CD14-positive monocyte (primary cell): ENCODE results near the gene SOCS1. TPM values are rescaled to one million over a fixed set of nuclear protein-coding genes. Genes with fewer than 3 reads are reported as not detected.
A peak's percentile ranks its signal among the peaks of the same experiment; 100 is the strongest.

Experiments
- DNase-seq, 3 donors: peaks; one replicate each; pipeline ENCODE4 v3.0.0-alpha.2; 2011 to 2022
- H2AFZ ChIP-seq: 2 replicates; pipeline ENCODE4 v1.6.0; 2012; ENCODE audit warnings: mild to moderate bottlenecking, low read depth, low read length, inconsistent platforms; ENCODE audit not compliant: insufficient read depth, poor library complexity, severe bottlenecking
- H3K27ac ChIP-seq, 2 donors: 1 replicate in 1 of 2; 2 replicates in 1 of 2; pipeline ENCODE4 v1.5.1; 2012 to 2013; ENCODE audit warnings: low read length in 2 of 2, control low read depth in 1 of 2, inconsistent platforms in 1 of 2, low read depth in 1 of 2, mild to moderate bottlenecking in 1 of 2
- H3K27me3 ChIP-seq, 2 donors: one replicate each; pipeline versions ENCODE4 v1.6.0 to v1.6.1; 2011 to 2013; ENCODE audit warnings: low read length in 2 of 2; ENCODE audit not compliant: control insufficient read depth in 2 of 2, insufficient read depth in 2 of 2
- H3K36me3 ChIP-seq, 2 donors: replicated peaks in 1 of 2; 1 replicate in 1 of 2; 2 replicates in 1 of 2; pipeline versions ENCODE4 v1.5.1 to v1.6.1; 2012 to 2013; ENCODE audit warnings: low read length in 2 of 2, control low read depth in 1 of 2, inconsistent platforms in 1 of 2, mild to moderate bottlenecking in 1 of 2; ENCODE audit not compliant: insufficient read depth in 2 of 2, control insufficient read depth in 1 of 2
- H3K4me1 ChIP-seq, 2 donors: 1 replicate in 1 of 2; 2 replicates in 1 of 2; pipeline versions ENCODE4 v1.5.1 to v1.6.1; 2012 to 2013; ENCODE audit warnings: low read length in 2 of 2, control low read depth in 1 of 2, inconsistent platforms in 1 of 2, mild to moderate bottlenecking in 1 of 2, moderate library complexity in 1 of 2; ENCODE audit not compliant: insufficient read depth in 2 of 2, control insufficient read depth in 1 of 2
- H3K4me2 ChIP-seq: replicated peaks from 2 replicates; pipeline ENCODE3; 2012; ENCODE audit warnings: low read length, moderate library complexity, mild to moderate bottlenecking; ENCODE audit not compliant: poor library complexity, severe bottlenecking; ENCODE audit errors: extremely low read depth
- H3K4me3 ChIP-seq, 3 experiments: fragments of 200-600 bp in 1 of 3; sonication (generic) in 1 of 3; replicated peaks in 1 of 3; 1 replicate in 2 of 3; 2 replicates in 1 of 3; pipeline ENCODE4 v1.5.1; 2011 to 2013; ENCODE audit warnings: low read length in 3 of 3, mild to moderate bottlenecking in 3 of 3, control low read depth in 2 of 3, low read depth in 2 of 3, inconsistent platforms in 1 of 3, moderate library complexity in 1 of 3
- H3K79me2 ChIP-seq: 2 replicates; pipeline ENCODE4 v1.6.0; 2012; ENCODE audit warnings: mild to moderate bottlenecking, control low read depth, inconsistent platforms, low read length, moderate library complexity; ENCODE audit not compliant: insufficient read depth
- H3K9ac ChIP-seq: 2 replicates; pipeline ENCODE4 v1.6.0; 2017; ENCODE audit warnings: low read length, mild to moderate bottlenecking; ENCODE audit not compliant: insufficient read depth, poor library complexity, severe bottlenecking
- H3K9me3 ChIP-seq, 2 donors: replicated peaks in 1 of 2; 1 replicate in 1 of 2; 2 replicates in 1 of 2; pipeline versions ENCODE4 v1.5.1 to v1.6.1; 2012 to 2013; ENCODE audit warnings: low read length in 2 of 2, control low read depth in 1 of 2; ENCODE audit not compliant: control insufficient read depth in 1 of 2, insufficient read depth in 1 of 2
- H4K20me1 ChIP-seq: 2 replicates; pipeline ENCODE4 v1.6.0; 2012; ENCODE audit warnings: mild to moderate bottlenecking, low read length, control low read depth, moderate library complexity; ENCODE audit not compliant: insufficient read depth
- H3K27ac Mint-ChIP-seq, 7 donors: one replicate each; pipeline ENCODE4 v1.8.0; 2020; ENCODE audit warnings: mild to moderate bottlenecking in 7 of 7, mixed read lengths in 7 of 7, moderate library complexity in 6 of 7, inconsistent platforms in 2 of 7
- H3K27me3 Mint-ChIP-seq, 3 donors: one replicate each; pipeline ENCODE4 v1.8.0; 2021 to 2022; ENCODE audit warnings: low read depth in 3 of 3, mild to moderate bottlenecking in 3 of 3, mixed read lengths in 3 of 3, moderate library complexity in 3 of 3, inconsistent platforms in 1 of 3
- H3K36me3 Mint-ChIP-seq, 2 donors: one replicate each; pipeline ENCODE4 v1.8.0; 2020; ENCODE audit warnings: mixed read lengths in 2 of 2, inconsistent platforms in 1 of 2, mild to moderate bottlenecking in 1 of 2
- H3K4me1 Mint-ChIP-seq: one replicate; pipeline ENCODE4 v1.8.0; 2020; ENCODE audit warnings: mild to moderate bottlenecking, mixed read lengths
- H3K4me3 Mint-ChIP-seq, 2 donors: one replicate each; pipeline ENCODE4 v1.8.0; 2020; ENCODE audit warnings: mild to moderate bottlenecking in 2 of 2, mixed read lengths in 2 of 2, moderate library complexity in 1 of 2
- H3K9me3 Mint-ChIP-seq, 7 donors: one replicate each; pipeline ENCODE4 v1.8.0; 2020 to 2022; ENCODE audit warnings: mixed read lengths in 7 of 7, mild to moderate bottlenecking in 6 of 7, moderate library complexity in 6 of 7, inconsistent platforms in 2 of 7
- CTCF ChIP-seq: fragments of 200-600 bp; IDR thresholded peaks from one replicate; pipeline ENCODE4 v1.8.0; 2022; ENCODE audit warnings: antibody characterized with exemption, mild to moderate bottlenecking
- WGBS: methylation state at CpG from one replicate; pipeline ENCODE4 v1.1.5; 2013; ENCODE audit warnings: missing lambda C conversion rate; ENCODE audit not compliant: insufficient coverage; 5-methylcytosine and 5-hydroxymethylcytosine counted together
- intact Hi-C, 2 donors: fragments of 100-400 bp; cut with micrococcal nuclease; formaldehyde crosslinking; loops; one replicate each; pipeline versions ENCODE4 v1.15.0 to v1.15.1; 2023
- polyA plus RNA-seq, 3 donors: library from polyadenylated mRNA; depleted of rRNA in 1 of 3; unstranded in 2 of 3; stranded (reverse) in 1 of 3; fragments of 300-500 nt in 2 of 3; fragments of >200 nt in 1 of 3; fragmentation: Illumina TruSeq in 2 of 3; gene quantifications; 1 replicate in 2 of 3; 2 replicates in 1 of 3; pipeline ENCODE4 v1.2.3, GENCODE V29; 2012 to 2021

Gene SOCS1
- polyA plus RNA-seq, 3 donors: 0.13 to 2.3 (median 0.35) TPM

- H3K27me3 ChIP-seq: peaks cover 0 to 5% of the 10 kb centered on the region in 2 donors
- H3K36me3 ChIP-seq: no peaks in the 10 kb centered on the region
- TF ChIP-seq CTCF: no peak
- no peak within 1 kb of the TSS for H3K27ac ChIP-seq
- 99% methylated on average over 7 of the region's 11 CpGs for WGBS
- Mint-ChIP-seq H3K9me3 (no peaks in the 10 kb centered on the region), H3K36me3 (no peaks in the 10 kb centered on the region), H3K27ac (no peak within 1 kb of the TSS), H3K4me3 (no peak within 1 kb of the TSS), H3K4me1 (peaks cover 11% of the 10 kb centered on the region), H3K27me3 (peaks cover 15 to 31% (median 16%) of the 10 kb centered on the region in 3 donors)
- H3K9ac ChIP-seq: no peak within 1 kb of the TSS
- DNase-seq: no peak
- no peaks in the 10 kb centered on the region for H3K79me2 ChIP-seq
- no peak within 1 kb of the TSS for H3K4me2 ChIP-seq
- H3K4me3 ChIP-seq: no peak within 1 kb of the TSS
- H2AFZ ChIP-seq: no peak within 1 kb of the TSS
- peaks cover 4 to 8% of the 10 kb centered on the region in 2 donors for H3K4me1 ChIP-seq
- intact Hi-C loops: no loop called here
- no peaks in the 10 kb centered on the region for H3K9me3 ChIP-seq
- no peaks in the 10 kb centered on the region for H4K20me1 ChIP-seq
Observed at GRCh38 chr16:11268921-11269375, 12.9 kb upstream of the SOCS1 start, which contains the start of gene TNP2. Gene TNP2, minus strand, starts transcription at chr16:11269325. Its CDS starts 63 bp downstream, at chr16:11269262.

DNA sequence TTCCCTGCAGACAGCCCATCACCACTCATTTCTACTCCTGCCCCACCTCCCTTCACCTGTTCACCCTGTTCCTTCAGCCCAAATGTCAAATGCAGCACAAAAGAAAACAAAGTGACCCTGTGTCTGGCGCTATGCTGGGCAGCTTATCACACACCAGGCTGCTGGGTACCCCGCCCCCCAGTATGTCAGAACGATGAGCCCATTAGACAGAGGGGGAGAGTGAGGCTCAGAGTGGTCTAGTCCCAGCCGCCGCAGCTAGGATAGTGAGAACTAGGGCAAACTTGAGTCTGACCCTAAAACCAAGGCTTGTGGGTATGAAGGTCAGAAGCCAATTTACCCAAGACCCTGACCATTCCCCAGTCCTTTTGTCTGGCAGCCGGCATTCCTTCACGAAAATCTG, 9.1 kb upstream of the SOCS1 start:
- WGBS: 100% methylated on average over 2 of the region's 7 CpGs
- Mint-ChIP-seq H3K9me3 (peaks cover 0 to 3% (median 0%) of the 10 kb centered on the region in 7 donors), H3K36me3 (no peaks in the 10 kb centered on the region), H3K4me1 (peaks cover 15% of the 10 kb centered on the region), H3K27ac (peak overlapping the region in 1 of 7 donors; percentile 57), H3K4me3 (peak overlapping the region in 1 of 2 donors; percentile 47), H3K27me3 (peaks cover 20 to 43% (median 32%) of the 10 kb centered on the region in 3 donors)
- Histone ChIP-seq H3K36me3 (no peaks in the 10 kb centered on the region), H3K4me1 (peaks cover 4 to 9% of the 10 kb centered on the region in 2 donors), H3K79me2 (no peaks in the 10 kb centered on the region), H3K4me3 (no peak overlapping the region), H3K9me3 (no peaks in the 10 kb centered on the region), H3K27ac (no peak overlapping the region), H3K27me3 (peaks cover 0 to 7% of the 10 kb centered on the region in 2 donors), H3K4me2 (no peak overlapping the region), H2AFZ (no peak overlapping the region), H3K9ac (no peak overlapping the region), H4K20me1 (no peaks in the 10 kb centered on the region)
- TF ChIP-seq CTCF: no peak
- intact Hi-C loops: no loop called here
- no peak for DNase-seq
